Esophagus squamous epithelium (tissue), 5 donors: ENCODE data around the gene MMD. TPM values are rescaled to one million over a fixed set of nuclear protein-coding genes. Genes with fewer than 3 reads are reported as not detected.

Experiments used
- DNase-seq: peaks from one replicate; lab custom pipeline; 2025; lab: John Stamatoyannopoulos, UW
- H3K27ac ChIP-seq, 4 donors: fragments of 200-600 bp; sonication (generic); one replicate each; pipeline ENCODE4 v1.5.1; 2016 to 2019; ENCODE audit warnings: mild to moderate bottlenecking in 1 of 4
- H3K27me3 ChIP-seq, 4 donors: fragments of 200-600 bp; sonication (generic); 1 replicate in 3 of 4; 2 replicates in 1 of 4; pipeline versions ENCODE4 v1.5.1 to v1.6.0; 2017 to 2021; ENCODE audit warnings: antibody characterized with exemption in 1 of 4
- H3K36me3 ChIP-seq, 3 donors: fragments of 200-600 bp; sonication (generic); one replicate each; pipeline ENCODE4 v1.5.1; 2016 to 2019
- H3K4me1 ChIP-seq, 3 donors: fragments of 200-600 bp; sonication (generic); one replicate each; pipeline ENCODE4 v1.5.1; 2017 to 2019
- H3K4me3 ChIP-seq, 4 donors: fragments of 200-600 bp; sonication (generic); 1 replicate in 3 of 4; 2 replicates in 1 of 4; pipeline ENCODE4 v1.5.1; 2016 to 2019; ENCODE audit warnings: mild to moderate bottlenecking in 2 of 4, moderate library complexity in 1 of 4
- H3K9me3 ChIP-seq, 3 donors: fragments of 200-600 bp; sonication (generic); one replicate each; pipeline ENCODE4 v1.5.1; 2016 to 2019
- POLR2A ChIP-seq, 4 donors: fragments of 450-650 bp; IDR thresholded peaks; one replicate each; pipeline ENCODE4 v1.6.1; 2017; ENCODE audit warnings: antibody characterized with exemption in 4 of 4, mild to moderate bottlenecking in 4 of 4, moderate library complexity in 3 of 4
- WGBS, 2 donors: methylation state at CpG; one replicate each; pipeline ENCODE4 v1.1.5; 2018; 5-methylcytosine and 5-hydroxymethylcytosine counted together
- intact Hi-C: fragments of 100-400 bp; cut with DNase I; formaldehyde crosslinking; loops from one replicate; pipeline ENCODE4 v1.15.0; 2022
- total RNA-seq, 4 donors: library from RNA; depleted of rRNA; stranded (reverse); fragments of >200 nt; gene quantifications; one replicate each; pipeline ENCODE4 v1.1.0, GENCODE V29; 2016
- TF ChIP-seq, protein P1 (sequence below), 6 experiments: fragments of 450-650 bp in 4 of 6; fragments of 200-600 bp in 2 of 6; sonication (generic) in 2 of 6; IDR thresholded peaks; one replicate each; pipeline ENCODE4 v1.5.1; 2016 to 2019; ENCODE audit warnings: antibody characterized with exemption in 6 of 6, mild to moderate bottlenecking in 4 of 6, moderate library complexity in 4 of 6
- donor health status: DM: yes; HTN: yes; CAD: no.

MMD gene
- total RNA-seq, 4 donors from 2014 or later = 1.3 to 14.7 (median 8.9) TPM

DNA sequence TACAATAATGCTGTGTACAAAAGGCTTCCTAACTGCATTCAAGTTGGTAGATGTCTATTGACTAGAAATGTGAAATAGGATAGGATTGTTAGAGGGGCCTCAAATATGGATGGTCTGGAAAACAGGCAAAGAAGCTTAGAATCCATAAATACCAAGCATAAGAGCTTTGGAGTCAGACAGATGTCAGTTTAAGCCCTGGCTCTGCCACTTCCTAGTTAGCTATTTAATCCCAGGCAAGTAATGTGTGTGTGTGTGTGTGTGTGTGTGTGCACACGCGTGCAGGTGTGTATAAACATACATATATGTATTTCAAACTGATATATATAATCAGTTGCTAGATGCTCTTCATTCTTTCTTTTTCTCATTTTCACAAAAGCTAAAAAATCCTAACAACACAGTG lies 66.7 kb downstream of the MMD start:
- Histone ChIP-seq H3K36me3 (no peaks in the 10 kb centered on the region), H3K27me3 (no peaks in the 10 kb centered on the region), H3K4me3 (no peak overlapping the region), H3K4me1 (no peaks in the 10 kb centered on the region), H3K27ac (no peak overlapping the region), H3K9me3 (no peaks in the 10 kb centered on the region)
- 95 to 100% methylated on average over 2 of the region's 2 CpGs for WGBS, 2 donors
- no peak for DNase-seq
- TF ChIP-seq, protein P1, sequence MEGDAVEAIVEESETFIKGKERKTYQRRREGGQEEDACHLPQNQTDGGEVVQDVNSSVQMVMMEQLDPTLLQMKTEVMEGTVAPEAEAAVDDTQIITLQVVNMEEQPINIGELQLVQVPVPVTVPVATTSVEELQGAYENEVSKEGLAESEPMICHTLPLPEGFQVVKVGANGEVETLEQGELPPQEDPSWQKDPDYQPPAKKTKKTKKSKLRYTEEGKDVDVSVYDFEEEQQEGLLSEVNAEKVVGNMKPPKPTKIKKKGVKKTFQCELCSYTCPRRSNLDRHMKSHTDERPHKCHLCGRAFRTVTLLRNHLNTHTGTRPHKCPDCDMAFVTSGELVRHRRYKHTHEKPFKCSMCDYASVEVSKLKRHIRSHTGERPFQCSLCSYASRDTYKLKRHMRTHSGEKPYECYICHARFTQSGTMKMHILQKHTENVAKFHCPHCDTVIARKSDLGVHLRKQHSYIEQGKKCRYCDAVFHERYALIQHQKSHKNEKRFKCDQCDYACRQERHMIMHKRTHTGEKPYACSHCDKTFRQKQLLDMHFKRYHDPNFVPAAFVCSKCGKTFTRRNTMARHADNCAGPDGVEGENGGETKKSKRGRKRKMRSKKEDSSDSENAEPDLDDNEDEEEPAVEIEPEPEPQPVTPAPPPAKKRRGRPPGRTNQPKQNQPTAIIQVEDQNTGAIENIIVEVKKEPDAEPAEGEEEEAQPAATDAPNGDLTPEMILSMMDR (IDR thresholded peaks at IDR 0.05) = no peak
- no peak for TF ChIP-seq POLR2A (IDR thresholded peaks at IDR 0.05)
- intact Hi-C loops = loop anchor here (5.0 to 10.0 kb wide), 3 partner anchors 160 to 363 kb away; partner anchors contain the start of gene SMIM36

DNA sequence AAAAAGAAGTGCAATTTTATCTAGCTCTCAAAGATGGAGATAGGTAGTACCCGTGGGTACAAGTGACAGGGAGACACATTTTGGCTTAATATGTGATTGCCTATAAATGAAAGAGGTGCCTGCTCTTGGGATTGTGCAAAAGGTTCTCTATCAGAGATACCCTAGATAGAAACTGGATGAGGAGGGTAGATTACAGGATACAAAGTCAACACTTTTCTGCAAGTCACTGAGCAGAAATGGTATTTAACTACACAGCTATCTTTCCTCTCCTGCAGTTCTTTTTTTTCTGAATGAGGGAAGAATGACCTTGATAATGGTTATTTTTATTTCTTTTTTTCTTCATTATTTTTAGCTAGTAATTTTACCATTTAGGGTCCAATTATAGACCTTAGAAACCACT lies 67.6 kb downstream of the MMD start:
- no peak overlapping the region for H3K4me3 ChIP-seq
- no peaks in the 10 kb centered on the region for H3K27me3 ChIP-seq
- no peak overlapping the region for H3K27ac ChIP-seq
- intact Hi-C loops = loop anchor here (10.0 kb wide), 2 partner anchors 161 to 299 kb away; partner anchors contain the start of gene SMIM36
- H3K9me3 ChIP-seq = no peaks in the 10 kb centered on the region
- DNase-seq = no peak
- TF ChIP-seq, protein P1 (IDR thresholded peaks at IDR 0.05) = no peak
- no peak for TF ChIP-seq POLR2A (IDR thresholded peaks at IDR 0.05)
- no peaks in the 10 kb centered on the region for H3K36me3 ChIP-seq
- 70 to 85% methylated on average over 1 of the region's 1 CpG for WGBS, 2 donors
- H3K4me1 ChIP-seq = peaks cover 0 to 2% (median 0%) of the 10 kb centered on the region in 3 donors

DNA sequence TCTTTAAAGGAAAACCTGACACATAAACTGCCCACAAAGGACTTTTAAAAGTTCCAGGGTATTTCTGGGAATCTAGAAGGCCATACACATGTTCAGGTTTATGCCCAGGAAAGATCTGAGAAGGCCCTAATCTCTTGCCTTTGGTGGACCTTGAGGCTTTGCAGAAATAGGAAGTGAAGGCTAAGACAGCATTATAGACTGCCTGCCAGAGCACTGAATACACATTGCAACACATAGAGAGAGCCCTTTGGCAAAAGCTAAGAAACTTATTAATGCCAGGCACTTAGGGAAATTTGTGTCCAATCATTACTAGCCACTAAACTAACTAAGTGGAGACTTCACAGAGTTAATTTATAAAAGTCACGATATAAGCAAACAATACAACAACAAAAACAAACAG lies 70.4 kb downstream of the MMD start:
- no peak for TF ChIP-seq POLR2A (IDR thresholded peaks at IDR 0.05)
- TF ChIP-seq, protein P1 (IDR thresholded peaks at IDR 0.05) = no peak
- Histone ChIP-seq H3K27me3 (no peaks in the 10 kb centered on the region), H3K36me3 (no peaks in the 10 kb centered on the region), H3K9me3 (no peaks in the 10 kb centered on the region), H3K4me1 (peaks cover 0 to 11% (median 0%) of the 10 kb centered on the region in 3 donors), H3K4me3 (no peak overlapping the region), H3K27ac (no peak overlapping the region)
- DNase-seq = no peak
- intact Hi-C loops = loop anchor here (10.0 kb wide), 2 partner anchors 164 to 296 kb away; partner anchors contain the start of gene SMIM36
- 72 to 100% methylated on average over 1 of the region's 1 CpG for WGBS, 2 donors

DNA sequence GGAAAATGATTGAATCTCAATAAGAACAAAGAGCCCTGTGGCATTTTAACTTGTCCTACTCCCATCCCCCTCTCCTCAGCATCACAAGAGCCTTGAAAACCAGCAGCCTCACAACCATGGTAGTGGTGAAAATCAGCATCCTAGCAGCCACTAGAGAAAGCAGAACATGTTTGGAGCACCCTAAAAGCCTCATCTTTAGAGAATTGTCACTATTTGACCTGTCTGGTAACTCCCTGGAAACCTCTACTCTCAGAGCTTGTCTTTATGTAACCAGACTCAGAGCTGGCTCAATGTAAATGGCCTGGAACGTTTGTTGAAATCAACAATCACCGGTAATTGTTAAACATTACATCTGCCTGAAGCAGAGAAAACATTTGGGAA lies 70.8 kb downstream of the MMD start:
- intact Hi-C loops = loop anchor here (10.0 kb wide), 2 partner anchors 164 to 296 kb away; partner anchors contain the start of gene SMIM36
- H3K4me1 ChIP-seq = peaks cover 0 to 11% (median 0%) of the 10 kb centered on the region in 3 donors
- TF ChIP-seq, protein P1 (IDR thresholded peaks at IDR 0.05) = no peak
- TF ChIP-seq POLR2A (IDR thresholded peaks at IDR 0.05) = no peak
- H3K36me3 ChIP-seq = no peaks in the 10 kb centered on the region
- no peak overlapping the region for H3K27ac ChIP-seq
- no peak overlapping the region for H3K4me3 ChIP-seq
- 14 to 30% methylated on average over 1 to 2 of the region's 2 CpGs for WGBS, 2 donors
- no peaks in the 10 kb centered on the region for H3K27me3 ChIP-seq
- DNase-seq = no peak
- H3K9me3 ChIP-seq = no peaks in the 10 kb centered on the region

DNA sequence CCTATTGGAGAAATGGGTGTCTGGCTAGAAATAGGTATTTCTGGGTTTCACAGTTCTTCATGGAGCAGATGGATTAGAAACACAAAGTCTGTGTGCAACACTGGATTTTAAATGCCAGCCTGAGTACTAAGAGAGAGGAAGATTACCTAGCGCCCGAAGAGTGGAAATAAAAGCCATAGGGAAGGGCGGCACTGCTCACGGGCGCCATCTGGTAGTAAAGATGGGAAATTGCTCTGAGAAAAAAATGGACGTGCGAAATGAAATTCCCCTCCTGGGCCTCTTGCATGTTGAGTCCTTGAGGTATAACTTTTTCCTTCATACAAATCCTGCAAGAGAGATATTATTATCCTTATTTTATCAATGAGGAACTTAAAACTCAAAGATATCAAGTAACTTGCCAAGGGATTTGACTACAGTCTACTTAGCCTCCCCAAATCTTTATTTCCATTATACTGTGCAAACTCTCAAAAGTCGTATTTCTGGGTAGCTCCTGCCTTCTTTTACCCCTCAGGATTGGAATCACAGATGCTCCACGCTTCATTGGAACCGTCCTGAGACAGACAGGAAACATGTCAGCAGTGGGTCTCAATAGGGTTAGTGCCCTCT lies 72.8 kb downstream of the MMD start:
- Histone ChIP-seq H3K4me1 (peaks cover 0 to 11% (median 0%) of the 10 kb centered on the region in 3 donors), H3K36me3 (no peaks in the 10 kb centered on the region), H3K9me3 (no peaks in the 10 kb centered on the region), H3K27me3 (no peaks in the 10 kb centered on the region), H3K27ac (no peak overlapping the region), H3K4me3 (no peak overlapping the region)
- intact Hi-C loops = loop anchor here (10.0 kb wide), 1 partner anchor 56 kb away; no protein-coding TSS in a partner anchor
- TF ChIP-seq, protein P1 (IDR thresholded peaks at IDR 0.05) = peak; percentile 33 to 87 (median 80)
- TF ChIP-seq POLR2A (IDR thresholded peaks at IDR 0.05) = no peak
- WGBS, 2 donors = 11 to 14% methylated on average over 10 of the region's 10 CpGs
- DNase-seq = no peak
